ENCODE measurements around the gene PPBP. TPM values are rescaled to one million over a fixed set of nuclear protein-coding genes. Genes with fewer than 3 reads are reported as not detected.

The PPBP gene
- total and polyA plus RNA-seq, 9 of the 15 experiments (the other 6 are each of a cell fraction or from before 2014, with no cell fraction given) = 0.17 to 0.55 (median 0.29) TPM; not detected in 4

DNA sequence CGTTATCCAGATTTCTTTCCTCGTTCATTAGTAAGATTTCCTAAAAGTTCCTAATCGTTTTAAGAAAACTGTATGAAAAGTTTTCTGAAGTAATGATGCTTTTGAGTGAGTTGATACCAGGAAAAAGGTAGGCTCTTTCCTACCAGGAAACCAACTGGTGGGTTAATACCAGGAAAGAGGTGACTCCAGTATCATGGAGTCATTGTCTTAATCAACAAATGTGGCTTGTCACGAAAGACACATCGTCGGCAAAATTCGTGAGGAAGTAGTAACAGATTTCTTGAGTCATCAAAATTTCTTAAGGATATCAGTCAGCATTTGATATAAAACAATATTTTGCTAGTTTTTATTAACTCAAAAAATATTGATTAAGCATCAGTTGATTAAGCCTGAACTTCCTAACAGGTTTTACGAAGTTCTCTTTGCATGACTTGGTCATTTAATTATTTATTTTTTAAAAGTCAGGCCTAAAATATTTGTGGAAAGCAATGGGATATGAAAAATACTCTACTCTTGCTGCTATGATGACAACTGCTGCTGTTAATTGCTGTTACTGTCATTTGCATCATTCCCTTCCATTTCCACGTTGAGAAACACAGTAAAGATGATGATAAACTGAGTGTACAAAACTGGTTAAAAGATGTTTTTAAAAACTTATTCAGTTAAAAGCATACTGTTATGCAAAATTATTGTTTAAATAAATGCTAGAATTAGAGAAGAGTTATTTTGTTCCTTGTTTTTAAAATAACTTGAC lies 3.2 kb upstream of the PPBP start (continued):
- TF ChIP-seq BACH1 (tag; IDR thresholded peaks at IDR 0.05) = peak; percentile 12; the same call in 1 of the 2 replicates
- peak; percentile 63; the same call in 1 of the 2 replicates for TF ChIP-seq ZNF175 (CRISPR knock-in tag; IDR thresholded peaks at IDR 0.05; ENCODE audit: low read depth)
- no peak for TF ChIP-seq TEAD4 (IDR thresholded peaks at IDR 0.05; ENCODE audit: low read length)
- TF ChIP-seq TEAD4 (CRISPR knock-in tag; IDR thresholded peaks at IDR 0.05; ENCODE audit: borderline replicate concordance) = no peak
- peak; percentile 70; the same call in 1 of the 2 replicates for TF ChIP-seq MAFK (IDR thresholded peaks at IDR 0.05; ENCODE audit: low read length)
- TF ChIP-seq ADNP (tag; IDR thresholded peaks at IDR 0.05) = no peak
- TF ChIP-seq SRSF1 (IDR thresholded peaks at IDR 0.05; ENCODE audit: low read depth, low read length) = no peak
- peak; percentile 84 for TF ChIP-seq C11orf30 (IDR thresholded peaks at IDR 0.05; ENCODE audit: low read depth)
- TF ChIP-seq NFYB (IDR thresholded peaks at IDR 0.05; ENCODE audit: extremely low read depth, insufficient read length) = no peak
- TF ChIP-seq PHTF2 (CRISPR knock-in tag; IDR thresholded peaks at IDR 0.05) = no peak
- no peak for TF ChIP-seq RBM34 (IDR thresholded peaks at IDR 0.05; ENCODE audit: borderline replicate concordance, insufficient read depth, low read length)
- peak; percentile 46; the same call in 1 of the 2 replicates for TF ChIP-seq MYC (IDR thresholded peaks at IDR 0.05; ENCODE audit: low read depth, low read length)
- no peak for TF ChIP-seq MYC (CRISPR knock-in tag; IDR thresholded peaks at IDR 0.05; ENCODE audit: borderline replicate concordance, low read depth)
- no peak for TF ChIP-seq TCF7 (IDR thresholded peaks at IDR 0.05; ENCODE audit: borderline replicate concordance)
- peak; percentile 78 for TF ChIP-seq ZNF24 (IDR thresholded peaks at IDR 0.05)
- TF ChIP-seq POLR2H (tag; IDR thresholded peaks at IDR 0.05; ENCODE audit: low read depth) = peak; percentile 79
- TF ChIP-seq GABPA (tag; conservative IDR thresholded peaks at IDR 0.05; ENCODE audit: low read depth) = 0 out of 2 replicates have a peak, but pooled peaks have one; percentile 27
- no peak for TF ChIP-seq NCOA6 (IDR thresholded peaks at IDR 0.05)
- TF ChIP-seq ZNF561 (CRISPR knock-in tag; conservative IDR thresholded peaks at IDR 0.05) = no peak
- no peak for TF ChIP-seq ZNF79 (CRISPR knock-in tag; IDR thresholded peaks at IDR 0.05; ENCODE audit: low read depth)
- TF ChIP-seq CBX3 (IDR thresholded peaks at IDR 0.05; ENCODE audit: borderline replicate concordance in 1 of 2, low read length in 2 of 2) = 0 out of 3 replicates have a peak, but pooled peaks of 1 of the 2 experiments have one; percentile 14
- 0 out of 2 replicates have a peak, but pooled peaks have one; percentile 20 for TF ChIP-seq ETV1 (tag; conservative IDR thresholded peaks at IDR 0.05; ENCODE audit: low read depth)
- TF ChIP-seq SP2 (IDR thresholded peaks at IDR 0.05; ENCODE audit: extremely low read depth, low read depth, low read length, poor library complexity, severe bottlenecking) = no peak
- TF ChIP-seq BDP1 (IDR thresholded peaks at IDR 0.05; ENCODE audit: insufficient read depth, insufficient read length) = no peak
- no peak for TF ChIP-seq LEF1 (IDR thresholded peaks at IDR 0.05)
- peak; percentile 25; the same call in 1 of the 2 replicates for TF ChIP-seq NFE2 (IDR thresholded peaks at IDR 0.05; ENCODE audit: low read depth)
- peak; percentile 53; the same call in 1 of the 2 replicates for TF ChIP-seq ATF7 (IDR thresholded peaks at IDR 0.05)
- peak; percentile 27; the same call in 1 of the 2 replicates for TF ChIP-seq CC2D1A (IDR thresholded peaks at IDR 0.05)
- no peak for TF ChIP-seq ZFPM2 (CRISPR knock-in tag; IDR thresholded peaks at IDR 0.05)
- no peak for TF ChIP-seq NR1H2 (CRISPR knock-in tag; IDR thresholded peaks at IDR 0.05)
- TF ChIP-seq, protein P1, sequence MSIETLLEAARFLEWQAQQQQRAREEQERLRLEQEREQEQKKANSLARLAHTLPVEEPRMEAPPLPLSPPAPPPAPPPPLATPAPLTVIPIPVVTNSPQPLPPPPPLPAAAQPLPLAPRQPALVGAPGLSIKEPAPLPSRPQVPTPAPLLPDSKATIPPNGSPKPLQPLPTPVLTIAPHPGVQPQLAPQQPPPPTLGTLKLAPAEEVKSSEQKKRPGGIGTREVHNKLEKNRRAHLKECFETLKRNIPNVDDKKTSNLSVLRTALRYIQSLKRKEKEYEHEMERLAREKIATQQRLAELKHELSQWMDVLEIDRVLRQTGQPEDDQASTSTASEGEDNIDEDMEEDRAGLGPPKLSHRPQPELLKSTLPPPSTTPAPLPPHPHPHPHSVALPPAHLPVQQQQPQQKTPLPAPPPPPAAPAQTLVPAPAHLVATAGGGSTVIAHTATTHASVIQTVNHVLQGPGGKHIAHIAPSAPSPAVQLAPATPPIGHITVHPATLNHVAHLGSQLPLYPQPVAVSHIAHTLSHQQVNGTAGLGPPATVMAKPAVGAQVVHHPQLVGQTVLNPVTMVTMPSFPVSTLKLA (conservative IDR thresholded peaks at IDR 0.05) = no peak

Data from K562 (cell line).